ENCODE measurements around the gene OOEP.
A peak's percentile ranks its signal among the peaks of the same experiment; 100 is the strongest.

OOEP gene

GRCh38 chr6:73353636-73354593 lies 15.8 kb downstream of the OOEP start, which contains the start of gene DPPA5:
Gene DPPA5 (minus strand): TSS chr6:73354276. CDS start chr6:73354225, 51 bp downstream.
- DNase-seq, result no peak
- H4K8ac ChIP-seq (ENCODE audit: low read depth, low read length), result no peak within 1 kb of the TSS
- H2BK120ac ChIP-seq (ENCODE audit: low read depth, low read length), result no peak within 1 kb of the TSS
- no peak within 1 kb of the TSS for H3K4me3 ChIP-seq (ENCODE audit: low read length)
- H3K56ac ChIP-seq (ENCODE audit: low read length), result no peak within 1 kb of the TSS
- H3K4ac ChIP-seq (ENCODE audit: low read depth, low read length), result no peak within 1 kb of the TSS
- no peak within 1 kb of the TSS for H3K4me2 ChIP-seq (ENCODE audit: low read length)
- no peak within 1 kb of the TSS for H3K9ac ChIP-seq (ENCODE audit: low read length)
- no peak within 1 kb of the TSS for H4K5ac ChIP-seq (ENCODE audit: low read length)
- no peak within 1 kb of the TSS for H3K23ac ChIP-seq (ENCODE audit: low read length)
- H3K27ac ChIP-seq (ENCODE audit: low read depth, low read length), result no peak within 1 kb of the TSS
- no peak within 1 kb of the TSS for H3K18ac ChIP-seq (ENCODE audit: low read length)
- no peaks in the 10 kb centered on the region for H3K79me2 ChIP-seq (ENCODE audit: control insufficient read depth, insufficient read depth, low read length)
- no peak within 1 kb of the TSS for H2BK15ac ChIP-seq (replicated peaks; ENCODE audit: low read depth)
- H2AK5ac ChIP-seq (ENCODE audit: low read length), result no peak within 1 kb of the TSS
- no peaks in the 10 kb centered on the region for H3K4me1 ChIP-seq (ENCODE audit: control insufficient read depth, low read depth, low read length)
- no peaks in the 10 kb centered on the region for H3K79me1 ChIP-seq (ENCODE audit: low read length)
- no peaks in the 10 kb centered on the region for H3K36me3 ChIP-seq (ENCODE audit: control insufficient read depth, insufficient read depth, low read length)
- H3K27me3 ChIP-seq (ENCODE audit: insufficient read depth, low read length, poor library complexity), result peaks cover 3% of the 10 kb centered on the region
- no CpG with 5 or more reads among the region's 59 CpGs for WGBS (ENCODE audit: extremely low coverage, insufficient coverage, low lambda C conversion rate)
- H2BK5ac ChIP-seq (ENCODE audit: low read length), result no peak within 1 kb of the TSS

GRCh38 chr6:73349311-73349710 lies 20.4 kb downstream of the OOEP start:
- H2AK5ac ChIP-seq (ENCODE audit: low read length), result no peak overlapping the region
- H4K8ac ChIP-seq (ENCODE audit: low read depth, low read length), result no peak overlapping the region
- no peaks in the 10 kb centered on the region for H3K4me1 ChIP-seq (ENCODE audit: control insufficient read depth, low read depth, low read length)
- H3K18ac ChIP-seq (ENCODE audit: low read length), result no peak overlapping the region
- H3K79me2 ChIP-seq (ENCODE audit: control insufficient read depth, insufficient read depth, low read length), result no peaks in the 10 kb centered on the region
- no peak overlapping the region for H2BK120ac ChIP-seq (ENCODE audit: low read depth, low read length)
- H3K27me3 ChIP-seq (ENCODE audit: insufficient read depth, low read length, poor library complexity), result peaks cover 3% of the 10 kb centered on the region
- H3K9ac ChIP-seq (ENCODE audit: low read length), result no peak overlapping the region
- no peak overlapping the region for H2BK15ac ChIP-seq (replicated peaks; ENCODE audit: low read depth)
- no peak overlapping the region for H3K56ac ChIP-seq (ENCODE audit: low read length)
- no peaks in the 10 kb centered on the region for H3K36me3 ChIP-seq (ENCODE audit: control insufficient read depth, insufficient read depth, low read length)
- no peak overlapping the region for H4K5ac ChIP-seq (ENCODE audit: low read length)
- no peak overlapping the region for H3K27ac ChIP-seq (ENCODE audit: low read depth, low read length)
- no CpG with 5 or more reads among the region's 6 CpGs for WGBS (ENCODE audit: extremely low coverage, insufficient coverage, low lambda C conversion rate)
- peak; percentile 60 for DNase-seq
- no peak overlapping the region for H3K4me2 ChIP-seq (ENCODE audit: low read length)
- no peak overlapping the region for H2BK5ac ChIP-seq (ENCODE audit: low read length)
- H3K79me1 ChIP-seq (ENCODE audit: low read length), result no peaks in the 10 kb centered on the region
- H3K4me3 ChIP-seq (ENCODE audit: low read length), result no peak overlapping the region
- H3K4ac ChIP-seq (ENCODE audit: low read depth, low read length), result no peak overlapping the region
- no peak overlapping the region for H3K23ac ChIP-seq (ENCODE audit: low read length)

- H4K8ac ChIP-seq (ENCODE audit: low read depth, low read length), result no peak overlapping the region
- DNase-seq, result no peak
- no peaks in the 10 kb centered on the region for H3K4me1 ChIP-seq (ENCODE audit: control insufficient read depth, low read depth, low read length)
- no peak overlapping the region for H2BK15ac ChIP-seq (replicated peaks; ENCODE audit: low read depth)
- no peak overlapping the region for H4K5ac ChIP-seq (ENCODE audit: low read length)
- no peak overlapping the region for H3K27ac ChIP-seq (ENCODE audit: low read depth, low read length)
- no peak overlapping the region for H3K18ac ChIP-seq (ENCODE audit: low read length)
- H2AK5ac ChIP-seq (ENCODE audit: low read length), result no peak overlapping the region
- H3K79me1 ChIP-seq (ENCODE audit: low read length), result no peaks in the 10 kb centered on the region
- WGBS (ENCODE audit: extremely low coverage, insufficient coverage, low lambda C conversion rate), result no CpG with 5 or more reads among the region's 33 CpGs
- no peak overlapping the region for H3K4ac ChIP-seq (ENCODE audit: low read depth, low read length)
- no peak overlapping the region for H2BK120ac ChIP-seq (ENCODE audit: low read depth, low read length)
- H3K79me2 ChIP-seq (ENCODE audit: control insufficient read depth, insufficient read depth, low read length), result no peaks in the 10 kb centered on the region
- H3K4me2 ChIP-seq (ENCODE audit: low read length), result no peak overlapping the region
- no peak overlapping the region for H2BK5ac ChIP-seq (ENCODE audit: low read length)
- no peak overlapping the region for H3K56ac ChIP-seq (ENCODE audit: low read length)
- H3K23ac ChIP-seq (ENCODE audit: low read length), result no peak overlapping the region
- H3K4me3 ChIP-seq (ENCODE audit: low read length), result no peak overlapping the region
- no peak overlapping the region for H3K9ac ChIP-seq (ENCODE audit: low read length)
- H3K36me3 ChIP-seq (ENCODE audit: control insufficient read depth, insufficient read depth, low read length), result no peaks in the 10 kb centered on the region
- H3K27me3 ChIP-seq (ENCODE audit: insufficient read depth, low read length, poor library complexity), result peaks cover 3% of the 10 kb centered on the region
Observed at GRCh38 chr6:73348550-73349204, 21.0 kb downstream of the OOEP start.

- H4K5ac ChIP-seq (ENCODE audit: low read length), result no peak overlapping the region
- no peak overlapping the region for H3K27ac ChIP-seq (ENCODE audit: low read depth, low read length)
- no peak overlapping the region for H3K56ac ChIP-seq (ENCODE audit: low read length)
- no peak for DNase-seq
- no peak overlapping the region for H2BK120ac ChIP-seq (ENCODE audit: low read depth, low read length)
- no peaks in the 10 kb centered on the region for H3K79me1 ChIP-seq (ENCODE audit: low read length)
- no peak overlapping the region for H2BK5ac ChIP-seq (ENCODE audit: low read length)
- no peak overlapping the region for H2AK5ac ChIP-seq (ENCODE audit: low read length)
- no peaks in the 10 kb centered on the region for H3K79me2 ChIP-seq (ENCODE audit: control insufficient read depth, insufficient read depth, low read length)
- H3K4me2 ChIP-seq (ENCODE audit: low read length), result no peak overlapping the region
- H3K18ac ChIP-seq (ENCODE audit: low read length), result no peak overlapping the region
- H3K9ac ChIP-seq (ENCODE audit: low read length), result no peak overlapping the region
- H4K8ac ChIP-seq (ENCODE audit: low read depth, low read length), result no peak overlapping the region
- H3K27me3 ChIP-seq (ENCODE audit: insufficient read depth, low read length, poor library complexity), result no peaks in the 10 kb centered on the region
- no peaks in the 10 kb centered on the region for H3K36me3 ChIP-seq (ENCODE audit: control insufficient read depth, insufficient read depth, low read length)
- no peak overlapping the region for H3K4ac ChIP-seq (ENCODE audit: low read depth, low read length)
- H3K23ac ChIP-seq (ENCODE audit: low read length), result no peak overlapping the region
- no peak overlapping the region for H2BK15ac ChIP-seq (replicated peaks; ENCODE audit: low read depth)
- H3K4me3 ChIP-seq (ENCODE audit: low read length), result no peak overlapping the region
- no peaks in the 10 kb centered on the region for H3K4me1 ChIP-seq (ENCODE audit: control insufficient read depth, low read depth, low read length)
Observed at GRCh38 chr6:73343164-73343563, 26.5 kb downstream of the OOEP start.

GRCh38 chr6:73342174-73342573 lies 27.5 kb downstream of the OOEP start:
- H2BK15ac ChIP-seq (replicated peaks; ENCODE audit: low read depth), result no peak overlapping the region
- no peak overlapping the region for H3K4ac ChIP-seq (ENCODE audit: low read depth, low read length)
- H3K9ac ChIP-seq (ENCODE audit: low read length), result no peak overlapping the region
- H2BK120ac ChIP-seq (ENCODE audit: low read depth, low read length), result no peak overlapping the region
- no peak overlapping the region for H3K27ac ChIP-seq (ENCODE audit: low read depth, low read length)
- H3K79me2 ChIP-seq (ENCODE audit: control insufficient read depth, insufficient read depth, low read length), result no peaks in the 10 kb centered on the region
- no CpG with 5 or more reads among the region's 5 CpGs for WGBS (ENCODE audit: extremely low coverage, insufficient coverage, low lambda C conversion rate)
- no peak overlapping the region for H4K5ac ChIP-seq (ENCODE audit: low read length)
- no peak overlapping the region for H4K8ac ChIP-seq (ENCODE audit: low read depth, low read length)
- H2BK5ac ChIP-seq (ENCODE audit: low read length), result no peak overlapping the region
- no peaks in the 10 kb centered on the region for H3K79me1 ChIP-seq (ENCODE audit: low read length)
- no peak overlapping the region for H3K18ac ChIP-seq (ENCODE audit: low read length)
- H2AK5ac ChIP-seq (ENCODE audit: low read length), result no peak overlapping the region
- no peaks in the 10 kb centered on the region for H3K27me3 ChIP-seq (ENCODE audit: insufficient read depth, low read length, poor library complexity)
- H3K23ac ChIP-seq (ENCODE audit: low read length), result no peak overlapping the region
- no peaks in the 10 kb centered on the region for H3K36me3 ChIP-seq (ENCODE audit: control insufficient read depth, insufficient read depth, low read length)
- no peak overlapping the region for H3K4me2 ChIP-seq (ENCODE audit: low read length)
- DNase-seq, result no peak
- no peak overlapping the region for H3K4me3 ChIP-seq (ENCODE audit: low read length)
- no peak overlapping the region for H3K56ac ChIP-seq (ENCODE audit: low read length)
- H3K4me1 ChIP-seq (ENCODE audit: control insufficient read depth, low read depth, low read length), result no peaks in the 10 kb centered on the region
